GF-D8 (cell line): Measurements from ENCODE around the gene CLTCL1.

ENCODE experiments used
- DNase-seq: peaks from one replicate; lab custom pipeline; 2025; lab: John Stamatoyannopoulos, UW

The CLTCL1 gene

GRCh38 chr22:19131685-19132015, 159.9 kb downstream of the CLTCL1 start:
- no peak for DNase-seq

GRCh38 chr22:19130959-19131684, 160.4 kb downstream of the CLTCL1 start, which contains the start of gene TSSK2:
Gene TSSK2 (plus strand): TSS chr22:19131308. CDS start chr22:19131400, 92 bp downstream.
- DNase-seq: no peak

GRCh38 chr22:19129871-19130270, 161.6 kb downstream of the CLTCL1 start:
- DNase-seq: no peak
